ENCODE measurements around the gene TRIM24.

TRIM24 gene

DNA sequence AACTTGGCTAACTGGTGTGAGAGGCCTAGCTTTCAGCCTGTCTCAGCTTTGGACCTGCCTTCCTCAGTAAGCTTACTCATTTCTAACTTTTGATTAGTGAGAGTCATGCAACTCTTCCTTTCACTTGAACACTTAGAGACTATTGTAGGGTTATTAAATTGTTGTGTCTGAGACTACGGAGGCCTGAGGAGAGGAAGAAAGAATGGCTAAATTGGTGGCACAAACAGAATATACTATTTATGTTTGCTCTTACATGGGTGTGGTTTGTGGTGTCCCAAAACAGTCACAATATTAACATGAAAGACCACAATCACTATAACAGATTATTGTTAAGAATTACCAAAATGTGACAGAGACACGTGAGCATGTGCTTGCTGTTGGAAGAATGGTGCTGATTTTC, 82.1 kb downstream of the TRIM24 start:
- DNase-seq, result no peak

DNA sequence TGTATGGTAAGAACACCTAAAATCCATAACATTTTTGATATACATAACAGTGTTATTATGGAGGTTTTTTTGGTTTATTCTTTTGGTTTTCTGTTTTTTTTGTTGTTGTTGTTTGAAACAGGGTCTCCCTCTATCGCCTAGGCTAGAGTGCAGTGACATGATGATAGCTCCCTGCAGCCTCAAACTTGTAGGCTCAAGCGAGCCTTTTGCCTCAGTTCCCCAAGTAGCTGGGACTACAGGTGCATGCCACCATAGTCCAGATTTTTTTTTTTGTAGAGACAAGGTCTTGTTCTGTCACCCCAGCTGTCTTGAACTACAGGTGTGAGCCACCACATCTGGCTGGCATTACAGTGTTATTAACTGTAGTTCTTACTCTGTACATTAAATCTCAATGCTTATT, 83.7 kb downstream of the TRIM24 start:
- DNase-seq, result no peak

DNA sequence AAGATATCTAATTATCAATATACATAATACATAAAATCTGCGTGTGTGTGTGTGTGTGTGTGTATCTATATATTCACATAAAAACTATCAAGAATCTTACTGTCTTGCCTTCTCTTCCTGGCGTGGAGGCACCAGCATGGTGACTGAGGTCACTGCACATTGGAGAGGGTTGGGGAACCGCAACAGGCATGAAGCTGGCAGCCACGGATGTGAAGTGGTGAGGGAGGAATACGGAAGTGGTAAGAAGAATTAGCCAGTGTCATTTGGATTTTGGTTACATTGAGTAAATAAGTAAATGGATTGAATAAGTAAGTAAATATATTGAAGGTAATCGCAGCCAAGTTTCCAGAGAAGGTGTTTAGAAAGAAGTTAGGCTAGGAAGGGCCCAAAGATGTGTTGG, 85.1 kb downstream of the TRIM24 start:
- no peak for DNase-seq

DNA sequence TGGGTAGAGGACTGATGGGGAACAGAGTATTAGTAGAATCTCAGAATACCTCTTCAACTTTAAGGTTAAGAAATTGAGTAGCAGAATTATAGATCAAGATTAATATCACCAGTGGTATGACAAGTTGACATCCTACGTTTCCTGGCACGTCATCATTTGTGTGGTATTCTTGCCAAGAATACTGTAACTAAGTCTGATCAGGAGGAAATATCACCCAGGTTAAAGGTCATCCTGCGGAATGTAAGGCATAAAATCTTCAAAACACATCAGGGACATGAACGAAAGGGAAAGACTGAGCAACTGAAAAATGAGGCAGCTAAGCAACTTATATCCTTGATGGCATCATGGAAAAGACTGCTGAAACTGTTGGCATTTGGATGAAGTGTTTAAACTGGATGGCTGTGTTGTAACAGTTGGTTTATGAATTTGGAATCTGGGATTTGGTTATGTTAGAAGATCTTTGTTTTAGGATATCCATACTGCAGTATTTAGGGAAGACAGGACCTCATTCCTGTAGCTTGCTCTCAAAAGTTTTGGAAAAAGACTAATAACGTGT, 86.1 kb downstream of the TRIM24 start:
- no peak for DNase-seq

DNA sequence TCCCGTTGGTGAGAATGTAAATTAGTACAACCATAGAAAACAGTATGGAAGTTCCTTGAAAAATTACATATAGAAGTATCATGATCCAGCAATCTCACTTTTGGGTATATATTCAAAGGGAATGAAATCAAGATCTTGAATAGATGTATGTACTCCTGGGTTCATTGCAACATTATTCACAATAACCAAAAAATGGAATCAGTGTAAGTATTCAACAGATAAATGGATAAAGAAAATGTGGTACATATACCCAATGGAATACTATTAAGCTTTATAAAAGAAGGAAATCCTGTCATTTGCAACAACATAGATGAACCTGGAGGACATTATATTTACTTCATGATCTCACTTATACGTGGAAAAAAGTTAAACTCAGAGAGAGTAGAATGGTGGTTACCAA, 86.8 kb downstream of the TRIM24 start:
- no peak for DNase-seq

DNA sequence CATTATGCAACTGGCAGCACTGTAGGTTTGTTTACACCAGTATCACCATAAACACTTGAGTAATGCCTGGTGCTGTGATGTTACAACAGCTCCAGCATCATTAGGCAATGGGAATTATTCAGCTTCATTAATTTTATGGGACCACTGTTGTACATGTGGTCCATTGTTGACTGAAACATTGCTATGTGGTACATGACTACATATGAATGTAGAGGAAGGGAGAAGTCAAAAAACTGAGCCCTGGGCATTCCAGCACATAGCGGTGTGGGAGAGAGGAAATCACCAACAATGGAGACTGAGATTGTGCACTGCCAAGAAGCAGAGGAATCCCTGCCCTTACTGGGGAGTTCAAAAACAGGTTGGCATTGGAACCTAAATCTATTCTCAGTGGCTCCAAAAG, 89.0 kb downstream of the TRIM24 start:
- DNase-seq, result no peak

DNA sequence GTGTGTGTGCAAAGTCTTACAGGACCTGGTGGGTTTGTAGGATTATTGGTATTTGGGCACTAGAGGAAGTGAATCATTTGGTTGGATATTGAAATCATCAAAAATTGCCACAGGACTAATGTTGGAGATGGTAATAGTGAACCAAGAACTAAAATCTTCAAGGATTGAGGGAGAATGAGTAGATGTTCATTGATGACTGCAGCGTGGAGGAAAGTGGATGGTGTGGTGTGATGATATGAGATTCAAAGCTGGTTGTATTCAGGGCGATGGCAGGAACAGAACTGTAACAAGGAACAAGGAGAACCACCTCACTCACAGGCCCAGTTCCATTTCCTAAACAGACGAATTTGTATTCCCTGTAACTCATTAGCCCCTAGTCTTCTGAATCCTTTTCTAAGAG, 90.3 kb downstream of the TRIM24 start:
- DNase-seq, result no peak

DNA sequence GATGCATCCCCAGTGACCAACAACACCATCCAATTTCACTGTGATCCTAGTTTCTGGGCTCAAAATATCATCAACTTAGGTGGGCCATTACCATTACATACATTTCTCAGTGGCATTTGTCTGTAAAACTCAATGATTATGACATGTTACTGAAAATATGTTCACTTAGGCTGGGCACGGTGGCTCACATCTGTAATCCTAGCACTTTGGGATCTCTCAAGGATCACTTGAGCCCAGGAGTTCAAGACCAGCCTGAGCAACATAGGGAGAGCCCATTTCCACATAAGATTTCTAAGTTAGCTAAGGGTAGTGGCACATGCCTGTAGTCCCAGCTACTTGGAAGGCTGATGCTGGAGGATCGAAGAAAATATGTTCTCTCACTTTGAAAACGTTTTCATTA, 91.0 kb downstream of the TRIM24 start:
- no peak for DNase-seq

DNA sequence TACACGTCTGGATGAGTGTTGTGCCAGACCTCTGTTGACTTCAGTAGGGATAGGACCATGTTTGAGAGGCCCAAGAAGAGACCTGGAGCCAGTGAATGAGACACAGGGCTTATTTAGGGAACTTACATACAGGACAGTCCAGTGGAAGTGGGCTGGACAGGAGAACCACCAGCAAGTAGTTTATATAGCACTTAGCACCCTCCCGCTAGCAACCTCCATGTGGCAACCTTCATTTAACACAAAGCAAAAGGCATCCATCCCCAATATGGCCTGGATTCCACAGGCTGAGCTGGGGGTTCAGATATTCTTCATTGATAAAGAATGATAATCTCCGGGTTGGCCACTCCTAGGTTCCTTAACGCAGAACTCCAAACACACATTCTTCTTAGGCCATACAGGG, 93.7 kb downstream of the TRIM24 start:
- DNase-seq, result no peak

DNA sequence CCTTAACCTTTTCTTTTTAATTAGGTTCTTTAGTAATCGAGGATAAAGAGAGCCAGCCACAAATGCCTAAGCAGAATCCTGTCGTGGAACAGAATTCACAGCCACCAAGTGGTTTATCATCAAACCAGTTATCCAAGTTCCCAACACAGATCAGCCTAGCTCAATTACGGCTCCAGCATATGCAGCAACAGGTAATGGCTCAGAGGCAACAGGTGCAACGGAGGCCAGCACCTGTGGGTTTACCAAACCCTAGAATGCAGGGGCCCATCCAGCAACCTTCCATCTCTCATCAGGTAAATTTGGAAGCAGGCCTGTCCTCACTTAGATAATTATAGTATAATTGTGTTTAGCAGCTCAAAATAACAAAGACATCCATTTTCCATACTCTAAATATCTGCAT, 94.6 kb downstream of the TRIM24 start:
- no peak for DNase-seq

DNA sequence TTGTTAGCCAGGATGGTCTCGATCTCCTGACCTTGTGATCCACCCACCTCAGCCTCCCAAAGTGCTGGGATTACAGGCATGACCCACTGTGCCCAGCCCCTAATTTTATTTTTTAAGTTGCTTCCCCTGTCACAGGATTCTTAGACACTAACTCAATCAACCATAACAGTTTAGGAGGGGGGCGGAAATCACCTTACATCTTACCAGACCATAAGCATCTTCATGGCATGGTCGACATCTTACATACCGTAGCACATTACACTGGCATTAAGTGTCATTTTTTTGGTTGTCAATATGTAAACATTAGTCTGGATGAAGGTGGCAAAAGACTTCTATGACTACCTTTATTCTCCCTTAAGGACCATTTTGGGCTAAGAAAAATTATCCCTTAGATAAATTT, 95.6 kb downstream of the TRIM24 start:
- no peak for DNase-seq

DNA sequence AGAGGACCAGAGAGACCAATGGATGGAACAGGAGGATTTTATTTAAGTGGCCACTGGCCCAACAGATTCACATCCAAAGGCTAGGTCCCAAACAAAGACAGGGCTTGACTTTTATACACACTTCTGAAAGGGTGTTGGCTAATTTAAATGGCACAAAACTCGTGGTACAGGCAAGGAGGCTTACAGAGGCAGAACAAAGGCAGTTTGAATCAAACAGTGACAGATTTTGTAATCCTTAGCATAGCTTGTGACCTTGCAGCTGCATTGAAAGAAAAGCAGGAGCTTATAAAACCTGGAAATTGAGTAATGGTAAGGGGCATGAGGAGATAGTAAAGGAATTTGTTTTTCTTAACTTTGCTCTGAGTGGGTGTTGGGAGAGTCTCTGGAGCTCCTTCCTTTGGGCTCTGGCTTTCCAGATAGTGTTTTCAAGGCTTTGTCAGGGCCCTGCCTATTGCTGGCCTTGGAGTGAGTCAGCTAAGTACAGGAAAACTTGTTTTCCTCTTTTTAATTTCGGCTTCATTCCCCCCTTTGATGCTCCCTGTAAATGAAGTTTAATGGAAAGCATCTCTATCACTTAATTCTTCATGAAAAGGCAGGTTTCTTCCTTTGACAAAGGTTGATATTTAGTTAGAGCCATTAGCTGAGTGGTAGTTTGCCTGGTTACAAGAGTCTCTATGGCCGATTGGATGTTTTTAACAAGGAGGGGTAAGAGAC, 96.9 kb downstream of the TRIM24 start:
- DNase-seq, result no peak

DNA sequence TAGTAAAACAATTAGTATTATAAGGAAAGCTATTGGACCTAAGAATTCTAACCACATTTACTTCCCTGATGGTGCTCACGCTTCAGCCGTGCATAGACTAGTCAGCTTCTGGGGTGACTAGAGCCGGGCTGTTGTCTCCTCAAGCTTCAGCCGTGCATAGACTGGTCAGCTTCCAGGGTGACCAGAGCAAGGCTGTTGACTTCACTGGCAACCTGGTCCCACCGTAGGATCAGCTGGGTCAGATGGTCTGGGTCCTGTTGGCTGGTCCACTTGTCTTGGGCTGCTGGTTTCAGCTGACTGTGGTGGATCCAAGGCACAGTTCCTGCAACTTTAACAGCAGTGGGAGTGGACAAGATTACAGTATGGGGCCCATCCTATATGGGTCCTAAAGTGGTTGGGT, 99.4 kb downstream of the TRIM24 start:
- DNase-seq, result no peak

DNA sequence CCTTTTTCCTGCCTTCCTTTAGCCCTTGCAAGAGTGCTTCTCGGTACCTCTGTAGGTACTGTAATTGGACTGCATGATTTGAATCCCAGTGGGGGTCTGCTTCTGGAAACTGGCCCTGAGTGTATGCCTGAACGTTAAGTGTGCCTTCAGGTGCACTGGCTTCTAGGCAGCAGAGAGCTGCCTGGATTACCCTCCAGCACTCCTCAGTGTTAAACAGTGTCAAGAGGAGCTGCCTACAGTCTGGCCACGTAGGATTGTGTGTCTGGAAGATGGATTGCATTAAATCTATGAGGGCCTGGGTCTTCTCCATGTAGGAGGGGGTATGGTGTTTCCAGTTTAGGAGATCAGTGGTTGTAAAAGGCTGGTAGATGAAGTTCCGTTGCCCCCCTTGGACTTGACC, 103.7 kb downstream of the TRIM24 start:
- DNase-seq, result no peak

DNA sequence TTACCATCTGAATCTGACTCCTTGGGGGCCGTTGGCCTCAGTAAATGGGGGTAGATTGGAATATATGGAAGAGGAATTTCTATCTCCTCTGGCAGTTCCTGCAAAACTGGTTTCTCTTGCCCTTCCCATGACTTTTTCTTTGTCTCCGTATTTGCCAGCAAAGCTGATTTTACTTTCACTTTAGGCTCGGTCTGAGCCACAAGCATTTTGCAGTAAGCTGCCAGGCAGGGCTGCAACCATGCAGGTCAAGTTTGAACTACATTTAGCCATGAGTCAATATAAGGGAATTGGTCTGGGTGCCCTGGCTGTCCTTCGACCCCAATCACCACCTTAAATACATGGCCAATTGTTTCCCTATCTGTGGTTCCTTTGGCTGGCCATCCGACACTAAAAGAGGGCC, 104.3 kb downstream of the TRIM24 start:
- DNase-seq, result no peak

DNA sequence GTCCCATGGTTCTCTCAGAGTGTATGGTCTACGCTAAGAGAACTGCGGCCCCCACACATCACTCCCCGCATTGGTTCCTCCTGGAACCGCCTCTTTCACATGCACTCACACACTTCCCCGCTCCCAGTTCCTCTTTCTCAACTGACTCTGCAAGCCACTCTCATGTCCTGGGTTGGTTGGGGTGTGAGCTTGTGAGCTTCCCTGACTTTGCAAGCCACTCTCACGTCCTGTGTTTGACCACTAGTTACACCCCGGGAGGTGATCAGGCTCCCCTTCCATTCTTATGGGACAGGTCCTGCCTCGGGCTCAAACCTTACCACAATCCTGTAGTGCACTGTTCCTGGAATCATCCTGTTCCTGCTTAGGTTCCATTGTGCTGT, 105.0 kb downstream of the TRIM24 start:
- DNase-seq, result no peak

DNA sequence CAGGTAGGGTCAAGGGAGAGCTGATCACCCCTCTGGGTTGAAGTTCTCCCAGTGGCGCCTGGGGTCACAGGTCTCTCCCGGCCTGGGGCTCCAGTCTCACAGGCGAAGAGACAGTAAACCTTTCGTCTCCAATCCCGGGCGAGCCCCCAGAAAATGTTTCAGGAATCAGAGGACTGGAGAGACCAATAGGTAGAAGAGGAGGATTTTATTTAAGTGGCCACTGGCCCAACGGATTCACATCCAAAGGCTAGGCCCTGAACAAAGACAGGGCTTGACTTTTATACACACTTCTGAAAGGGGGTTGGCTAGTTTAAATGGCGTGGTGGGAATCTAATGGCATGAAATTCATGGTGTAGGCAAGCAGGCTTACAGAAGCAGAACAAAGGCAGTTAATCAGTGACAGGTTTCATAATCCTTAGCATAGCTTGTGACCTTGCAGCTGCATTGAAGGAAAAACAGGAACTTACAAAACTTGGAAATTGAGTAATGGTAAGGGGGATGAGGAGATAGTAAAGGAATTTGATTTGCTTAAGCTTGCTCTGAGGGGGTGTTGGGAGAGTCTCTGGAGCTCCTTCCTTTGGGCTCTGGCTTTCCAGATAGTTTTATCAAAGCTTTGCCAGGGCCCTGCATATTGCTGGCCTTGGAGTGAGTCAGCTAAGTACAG, 105.5 kb downstream of the TRIM24 start:
- DNase-seq, result no peak

DNA sequence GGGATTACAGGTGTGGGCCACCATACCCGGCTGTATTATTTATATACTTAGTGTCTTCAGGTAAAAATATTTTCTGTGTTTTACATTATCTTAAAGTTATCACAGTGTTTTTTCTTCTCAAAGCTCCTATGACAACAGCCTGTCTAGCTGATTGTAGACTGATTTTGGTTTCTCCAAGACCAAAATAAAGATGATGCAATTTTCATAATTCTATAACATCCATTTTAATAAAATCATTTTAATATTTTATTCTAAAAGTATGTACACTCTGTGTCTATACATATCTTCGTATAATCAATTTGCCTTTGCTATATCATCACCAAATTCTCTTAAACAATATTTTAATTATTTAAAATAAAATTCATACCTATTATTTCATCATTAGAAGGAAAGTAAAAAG, 108.6 kb downstream of the TRIM24 start:
- no peak for DNase-seq

DNA sequence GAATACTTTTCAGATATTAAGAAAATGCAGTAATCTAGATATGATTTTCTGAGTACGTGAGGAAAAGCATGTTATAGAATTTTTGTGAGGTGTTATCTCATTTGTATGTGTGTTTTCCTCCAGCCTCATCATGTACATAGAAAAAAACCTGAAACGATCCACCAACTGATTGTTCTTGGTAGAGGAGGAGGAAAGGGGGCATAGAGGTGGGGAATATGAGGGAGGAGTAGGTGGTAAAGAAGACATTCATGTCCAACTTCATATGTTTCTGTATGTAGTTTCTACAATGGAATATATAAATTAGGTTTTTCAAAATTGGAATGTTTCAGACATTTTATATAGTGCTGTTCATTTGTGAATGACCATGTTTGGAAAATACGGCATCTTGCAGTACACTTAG, 109.4 kb downstream of the TRIM24 start:
- no peak for DNase-seq

DNA sequence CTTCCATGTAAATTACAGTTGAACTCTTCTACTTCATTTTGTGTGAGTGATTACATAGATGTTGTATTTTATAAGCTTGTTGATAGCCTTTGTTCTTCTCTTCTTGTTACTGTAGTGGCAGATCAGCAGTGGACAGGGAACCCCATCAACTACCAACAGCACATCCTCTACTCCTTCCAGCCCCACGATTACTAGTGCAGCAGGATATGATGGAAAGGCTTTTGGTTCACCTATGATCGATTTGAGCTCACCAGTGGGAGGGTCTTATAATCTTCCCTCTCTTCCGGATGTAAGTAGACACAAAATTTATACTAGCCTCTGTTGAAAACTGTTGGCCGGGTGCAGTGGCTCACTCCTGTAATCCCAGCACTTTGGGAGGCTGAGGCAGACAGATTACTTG, 110.7 kb downstream of the TRIM24 start:
- DNase-seq, result no peak

DNA sequence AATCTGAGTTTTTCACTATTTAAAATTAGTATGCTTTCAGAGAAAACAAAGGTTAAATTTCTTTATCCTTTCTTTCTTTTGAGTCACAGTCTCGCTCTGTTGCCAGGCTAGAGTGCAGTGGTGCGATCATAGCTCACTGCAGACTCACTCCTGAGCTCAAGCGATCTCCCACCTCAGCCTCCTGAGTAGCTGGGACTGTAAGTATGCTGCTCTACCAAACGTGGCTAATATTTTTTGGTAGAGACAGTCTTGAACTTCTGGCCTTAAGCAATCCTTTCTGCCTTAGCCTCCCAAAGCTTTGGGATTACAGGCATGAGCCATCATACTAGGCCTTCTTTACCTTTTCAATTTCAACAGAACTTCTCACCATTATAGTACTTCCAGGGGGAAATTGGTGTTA, 113.7 kb downstream of the TRIM24 start:
- DNase-seq, result no peak

DNA sequence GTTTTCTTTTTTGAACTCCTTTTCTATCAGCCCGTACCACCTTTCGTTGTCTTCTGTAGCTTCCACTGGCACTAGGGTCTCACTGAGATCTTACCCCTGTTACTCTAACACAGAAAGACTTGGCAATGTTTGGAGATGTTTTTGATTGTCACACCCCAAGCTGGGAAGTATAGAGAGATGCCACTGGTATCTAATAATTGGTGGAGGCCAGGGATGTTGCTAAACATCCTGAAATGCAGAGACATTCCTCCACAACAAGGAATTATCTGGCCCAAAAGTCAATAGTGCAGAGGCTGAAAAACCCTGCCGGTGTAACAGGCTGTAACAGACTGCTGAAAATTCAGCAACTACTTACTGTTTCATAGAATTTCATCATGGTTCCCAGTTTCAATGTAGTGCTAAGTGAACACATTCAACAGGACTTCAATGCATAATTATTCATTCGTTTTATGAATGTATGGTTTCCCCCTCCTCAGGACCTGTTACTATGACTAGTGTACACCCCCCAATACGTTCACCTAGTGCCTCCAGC, 115.9 kb downstream of the TRIM24 start:
- no peak for DNase-seq

DNA sequence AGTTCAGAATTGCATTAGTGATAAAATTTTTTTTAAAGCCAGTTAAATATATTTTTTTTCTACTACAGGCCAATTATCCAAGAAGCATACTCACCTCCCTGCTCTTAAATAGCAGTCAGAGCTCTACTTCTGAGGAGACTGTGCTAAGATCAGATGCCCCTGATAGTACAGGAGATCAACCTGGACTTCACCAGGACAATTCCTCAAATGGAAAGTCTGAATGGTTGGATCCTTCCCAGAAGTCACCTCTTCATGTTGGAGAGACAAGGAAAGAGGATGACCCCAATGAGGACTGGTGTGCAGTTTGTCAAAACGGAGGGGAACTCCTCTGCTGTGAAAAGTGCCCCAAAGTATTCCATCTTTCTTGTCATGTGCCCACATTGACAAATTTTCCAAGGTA, 119.1 kb downstream of the TRIM24 start:
- DNase-seq, result no peak

DNA sequence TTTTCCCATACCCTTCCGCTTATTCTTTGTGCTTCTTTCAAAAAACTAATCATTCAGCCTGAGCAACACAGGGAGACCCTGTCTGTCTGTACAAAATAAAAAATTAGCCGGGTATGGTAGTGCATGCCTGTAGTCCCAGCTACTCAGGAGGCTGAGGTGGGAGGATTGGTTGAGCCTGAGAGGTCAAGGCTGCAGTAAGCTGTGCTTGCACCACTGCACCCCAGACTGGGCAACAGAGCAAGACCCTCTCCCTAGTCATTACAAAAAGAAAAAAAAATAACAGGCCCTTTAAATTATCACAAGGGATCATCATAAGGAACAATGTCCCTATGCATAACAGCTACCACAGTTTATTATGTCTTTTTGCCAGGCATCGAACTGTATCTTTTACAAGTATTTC, 119.6 kb downstream of the TRIM24 start:
- no peak for DNase-seq

DNA sequence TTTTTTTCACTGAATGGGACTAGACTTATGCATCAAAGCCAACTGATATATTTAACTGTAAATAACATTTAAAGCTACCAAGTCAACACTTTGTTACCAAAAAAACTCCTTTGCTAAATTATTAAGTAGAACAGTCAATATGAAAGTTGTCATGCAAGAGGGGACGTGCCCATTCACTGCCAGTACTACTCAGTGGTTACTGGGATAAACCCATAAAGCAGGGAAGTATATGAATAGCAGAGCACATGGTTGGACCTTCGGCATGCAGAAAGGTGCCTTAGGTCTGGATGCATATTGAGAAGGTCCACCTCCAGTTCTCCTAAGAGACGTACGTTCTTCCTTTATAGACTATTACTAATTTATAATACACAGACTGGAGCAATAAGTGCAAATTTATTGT, 121.0 kb downstream of the TRIM24 start:
- DNase-seq, result no peak

All from stimulated activated CD4-positive, alpha-beta T cell treated with anti-CD3 and anti-CD28 coated beads, Interleukin-15, amount 100 ng/mL, for 24 hours (primary cell).